ENCODE data around the gene STAC3.

STAC3 gene

DNA sequence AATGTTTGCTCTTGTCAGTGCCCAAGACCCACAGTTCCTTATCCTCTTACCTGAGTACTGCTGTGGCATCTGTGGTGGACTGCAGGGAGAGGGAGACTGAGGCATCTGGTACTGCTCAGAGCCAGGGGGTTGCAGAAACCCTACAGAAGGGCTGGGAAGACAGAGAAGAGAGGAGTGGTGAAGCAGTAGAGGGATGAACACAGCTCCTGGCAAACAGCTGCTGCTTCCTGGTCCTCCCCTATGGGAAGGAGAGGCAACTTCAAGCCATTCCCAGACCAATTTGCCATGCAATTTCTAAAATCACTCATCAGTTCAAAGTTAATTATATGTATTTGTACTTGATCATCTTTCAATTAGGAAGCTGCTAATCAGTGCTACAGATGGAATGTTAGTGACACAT is 15.7 kb upstream of the STAC3 start:
- no peak for DNase-seq (ENCODE audit: low read depth, low spot score)
- H3K4me3 ChIP-seq (ENCODE audit: low read depth, low read length) = no peak overlapping the region
- ChIA-PET CTCF (interaction anchor here (1.2 to 38.5 kb wide), 6 partner anchors 10 to 191 kb away, joined by 3 to 880 read pairs (median 8); partner anchors contain the start of genes GLI1 and INHBE), POLR2A (no interaction called here)
- TF ChIP-seq, protein P1, sequence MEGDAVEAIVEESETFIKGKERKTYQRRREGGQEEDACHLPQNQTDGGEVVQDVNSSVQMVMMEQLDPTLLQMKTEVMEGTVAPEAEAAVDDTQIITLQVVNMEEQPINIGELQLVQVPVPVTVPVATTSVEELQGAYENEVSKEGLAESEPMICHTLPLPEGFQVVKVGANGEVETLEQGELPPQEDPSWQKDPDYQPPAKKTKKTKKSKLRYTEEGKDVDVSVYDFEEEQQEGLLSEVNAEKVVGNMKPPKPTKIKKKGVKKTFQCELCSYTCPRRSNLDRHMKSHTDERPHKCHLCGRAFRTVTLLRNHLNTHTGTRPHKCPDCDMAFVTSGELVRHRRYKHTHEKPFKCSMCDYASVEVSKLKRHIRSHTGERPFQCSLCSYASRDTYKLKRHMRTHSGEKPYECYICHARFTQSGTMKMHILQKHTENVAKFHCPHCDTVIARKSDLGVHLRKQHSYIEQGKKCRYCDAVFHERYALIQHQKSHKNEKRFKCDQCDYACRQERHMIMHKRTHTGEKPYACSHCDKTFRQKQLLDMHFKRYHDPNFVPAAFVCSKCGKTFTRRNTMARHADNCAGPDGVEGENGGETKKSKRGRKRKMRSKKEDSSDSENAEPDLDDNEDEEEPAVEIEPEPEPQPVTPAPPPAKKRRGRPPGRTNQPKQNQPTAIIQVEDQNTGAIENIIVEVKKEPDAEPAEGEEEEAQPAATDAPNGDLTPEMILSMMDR (IDR thresholded peaks at IDR 0.05; ENCODE audit: insufficient read depth, low read length, missing control alignments) = no peak

- TF ChIP-seq, protein P1 (IDR thresholded peaks at IDR 0.05; ENCODE audit: insufficient read depth, low read length, missing control alignments) = no peak
- no peak for DNase-seq (ENCODE audit: low read depth, low spot score)
- CTCF ChIA-PET = interaction anchor here (1.0 to 38.5 kb wide), 7 partner anchors 10 to 194 kb away, joined by 3 to 880 read pairs (median 31); partner anchors contain the start of genes GLI1, INHBE and STAC3
- POLR2A ChIA-PET = no interaction called here
- H3K4me3 ChIP-seq (ENCODE audit: low read depth, low read length) = no peak overlapping the region
These were observed 12.1 kb upstream of the STAC3 start for GRCh38 chr12:57263096-57263495.

DNA sequence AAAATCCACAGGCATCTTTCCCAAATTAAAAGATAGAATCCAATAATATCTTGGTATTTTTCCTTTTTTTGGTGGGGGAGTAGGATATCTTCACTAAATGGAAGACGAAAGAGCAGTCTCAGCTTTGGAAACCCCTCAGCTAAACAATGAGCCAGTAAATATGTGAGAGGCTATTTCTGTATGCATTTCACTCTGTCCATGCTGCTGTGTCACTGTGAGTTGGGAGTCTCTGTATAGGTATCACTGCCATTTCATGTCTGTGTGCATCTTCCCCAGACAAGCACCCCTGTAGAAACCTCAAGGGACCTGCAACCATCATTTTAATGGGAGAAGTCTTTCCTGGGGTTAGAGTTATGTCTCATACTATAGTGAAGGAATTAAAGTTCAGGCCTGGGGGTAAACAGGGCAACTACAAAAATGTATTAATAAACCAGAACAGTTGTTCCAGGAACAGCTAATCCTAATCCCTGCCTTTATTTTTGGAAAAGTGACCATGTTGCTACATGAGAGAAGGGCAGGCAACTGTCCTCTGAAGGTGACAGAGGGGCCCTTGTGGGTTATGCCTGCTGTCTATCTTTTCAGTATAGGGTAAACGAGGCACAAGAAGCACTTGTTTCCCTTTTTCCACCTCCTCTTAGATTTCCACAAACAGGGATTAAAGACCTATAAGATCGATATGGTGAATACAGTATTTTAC is 11.3 kb upstream of the STAC3 start:
- POLR2A ChIA-PET = no interaction called here
- CTCF ChIA-PET = interaction anchor here (0.9 to 38.5 kb wide), 9 partner anchors 8 to 195 kb away, joined by 3 to 880 read pairs (median 31); partner anchors contain the start of genes GLI1, INHBE and STAC3
- H3K4me3 ChIP-seq (ENCODE audit: low read depth, low read length) = no peak overlapping the region
- DNase-seq (ENCODE audit: low read depth, low spot score) = no peak
- TF ChIP-seq, protein P1 (IDR thresholded peaks at IDR 0.05; ENCODE audit: insufficient read depth, low read length, missing control alignments) = no peak

- no peak for DNase-seq (ENCODE audit: low read depth, low spot score)
- no peak overlapping the region for H3K4me3 ChIP-seq (ENCODE audit: low read depth, low read length)
- ChIA-PET CTCF (interaction anchor here (0.9 to 38.5 kb wide), 10 partner anchors 8 to 196 kb away, joined by 3 to 880 read pairs (median 8); partner anchors contain the start of genes GLI1, INHBE and STAC3), POLR2A (interaction anchor here (0.6 to 1.0 kb wide), 2 partner anchors 11 to 32 kb away, joined by 3 read pairs; partner anchors contain the start of gene SHMT2)
- TF ChIP-seq, protein P1 (IDR thresholded peaks at IDR 0.05; ENCODE audit: insufficient read depth, low read length, missing control alignments) = no peak
These were observed 10.5 kb upstream of the STAC3 start for GRCh38 chr12:57261428-57261865.

- ChIA-PET CTCF (interaction anchor here (1.2 to 38.5 kb wide), 8 partner anchors 9 to 197 kb away, joined by 3 to 880 read pairs (median 6); partner anchors contain the start of genes GLI1, INHBE and STAC3), POLR2A (interaction anchor here (1.5 kb wide), 1 partner anchor 198 kb away, joined by 5 read pairs; no protein-coding TSS in a partner anchor)
- TF ChIP-seq, protein P1 (IDR thresholded peaks at IDR 0.05; ENCODE audit: insufficient read depth, low read length, missing control alignments) = no peak
- no peak overlapping the region for H3K4me3 ChIP-seq (ENCODE audit: low read depth, low read length)
- DNase-seq (ENCODE audit: low read depth, low spot score) = no peak
These were observed 9.4 kb upstream of the STAC3 start for GRCh38 chr12:57260366-57260765.

Measured in AG04449 (cell line).